HG03439 (cell line): Measurements from ENCODE around the gene DMRT2.

Experiments
- ATAC-seq: cut with Tn5 transposase; IDR thresholded peaks from one replicate; pipeline ENCODE4 v1.9.1; 2021; ENCODE audit warnings: mild to moderate bottlenecking, moderate library complexity; ENCODE audit not compliant: unreplicated experiment

Gene DMRT2

DNA sequence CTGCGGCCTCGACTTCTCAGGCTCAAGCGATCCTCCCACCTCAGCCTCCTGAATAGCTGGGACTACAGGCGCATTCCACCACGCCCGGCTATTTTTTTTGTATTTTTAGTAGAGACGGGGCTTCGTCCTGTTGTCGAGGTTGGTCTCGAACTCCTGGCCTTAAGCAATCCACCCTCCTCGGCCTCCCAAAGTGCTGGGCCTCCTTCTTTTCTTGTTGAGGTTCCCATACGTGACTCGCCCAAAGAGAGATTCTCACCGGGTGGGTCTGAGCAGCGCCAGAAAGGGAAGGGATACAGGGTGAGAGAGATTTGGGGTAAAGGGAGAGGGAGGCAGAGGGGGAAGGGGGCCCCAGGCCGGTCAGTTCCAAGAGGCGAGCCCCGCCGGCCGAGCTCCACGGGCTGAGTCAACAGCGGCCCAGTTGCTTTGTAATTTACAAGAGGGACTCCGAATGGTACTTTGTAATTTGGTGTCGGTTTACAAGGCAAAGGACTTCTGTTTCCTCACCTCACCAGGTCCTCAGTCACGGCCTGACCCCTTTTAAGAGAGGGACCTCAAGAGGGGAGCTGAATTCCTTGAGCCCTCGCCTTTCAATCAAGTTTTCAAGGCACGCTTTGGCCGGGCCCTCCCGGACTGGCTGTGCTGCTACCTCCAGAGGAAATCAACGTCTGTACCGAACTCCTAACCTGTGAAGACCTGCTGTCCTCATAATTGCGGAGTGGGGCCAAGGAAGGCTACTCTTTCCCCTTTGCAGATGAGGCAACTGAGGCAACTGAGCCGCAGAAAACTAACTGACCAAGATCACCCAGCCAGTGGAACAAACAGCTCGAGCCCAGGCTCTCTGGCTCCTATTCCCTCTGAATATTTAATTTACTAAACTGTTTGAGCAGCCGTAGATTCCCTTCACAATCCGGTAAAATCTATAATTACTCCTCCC is 3.3 kb upstream of the DMRT2 start:
- ATAC-seq, result no peak

- ATAC-seq, result no peak
Measured at GRCh38 chr9:1047591-1048230, 2.4 kb upstream of the DMRT2 start.

GRCh38 chr9:1048231-1048619 is 1.9 kb upstream of the DMRT2 start:
- ATAC-seq, result no peak

- no peak for ATAC-seq
Measured at GRCh38 chr9:1048811-1049210, 1.3 kb upstream of the DMRT2 start.

DNA sequence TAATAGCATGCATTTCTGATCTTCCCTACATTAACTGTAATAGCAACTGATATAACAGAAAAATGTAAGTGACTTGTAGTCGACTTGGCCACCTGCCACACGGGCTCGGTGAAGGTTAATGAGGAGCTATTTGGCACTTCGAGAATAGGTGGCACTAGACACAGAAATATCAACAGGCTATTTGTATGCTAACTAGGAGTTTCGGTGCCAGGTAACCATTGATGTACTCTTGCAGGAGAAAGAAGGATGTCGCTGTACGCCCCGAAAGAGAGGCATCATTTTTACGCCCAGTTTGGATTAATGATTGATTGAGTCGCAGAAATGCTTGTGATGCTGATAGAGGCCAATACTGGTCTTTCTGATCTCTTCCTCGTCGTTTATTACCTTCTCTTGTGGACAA is 516 bp upstream of the DMRT2 start:
- no peak for ATAC-seq

DNA sequence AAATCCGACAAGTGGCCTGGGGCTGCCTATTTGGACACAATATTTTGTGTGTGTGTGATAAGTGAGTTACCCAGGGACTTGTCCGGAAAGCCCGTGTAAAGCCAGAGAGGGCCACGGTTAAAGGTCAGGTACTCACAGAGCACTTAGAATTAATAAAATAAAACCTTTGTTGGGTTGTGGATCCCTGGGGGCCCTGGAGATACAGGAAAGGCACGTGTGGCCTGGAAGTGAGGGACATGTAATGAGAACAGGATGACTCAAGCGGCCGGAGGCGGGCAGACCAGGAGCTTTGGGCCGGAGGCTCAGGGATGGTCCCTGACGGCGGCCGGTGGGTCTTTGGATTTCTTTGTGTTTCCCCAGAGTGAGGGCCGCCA is 1.0 kb downstream of the DMRT2 start:
- no peak for ATAC-seq

- ATAC-seq, result peak; percentile 43
Measured at GRCh38 chr9:1051584-1052275, 1.6 kb downstream of the DMRT2 start.

DNA sequence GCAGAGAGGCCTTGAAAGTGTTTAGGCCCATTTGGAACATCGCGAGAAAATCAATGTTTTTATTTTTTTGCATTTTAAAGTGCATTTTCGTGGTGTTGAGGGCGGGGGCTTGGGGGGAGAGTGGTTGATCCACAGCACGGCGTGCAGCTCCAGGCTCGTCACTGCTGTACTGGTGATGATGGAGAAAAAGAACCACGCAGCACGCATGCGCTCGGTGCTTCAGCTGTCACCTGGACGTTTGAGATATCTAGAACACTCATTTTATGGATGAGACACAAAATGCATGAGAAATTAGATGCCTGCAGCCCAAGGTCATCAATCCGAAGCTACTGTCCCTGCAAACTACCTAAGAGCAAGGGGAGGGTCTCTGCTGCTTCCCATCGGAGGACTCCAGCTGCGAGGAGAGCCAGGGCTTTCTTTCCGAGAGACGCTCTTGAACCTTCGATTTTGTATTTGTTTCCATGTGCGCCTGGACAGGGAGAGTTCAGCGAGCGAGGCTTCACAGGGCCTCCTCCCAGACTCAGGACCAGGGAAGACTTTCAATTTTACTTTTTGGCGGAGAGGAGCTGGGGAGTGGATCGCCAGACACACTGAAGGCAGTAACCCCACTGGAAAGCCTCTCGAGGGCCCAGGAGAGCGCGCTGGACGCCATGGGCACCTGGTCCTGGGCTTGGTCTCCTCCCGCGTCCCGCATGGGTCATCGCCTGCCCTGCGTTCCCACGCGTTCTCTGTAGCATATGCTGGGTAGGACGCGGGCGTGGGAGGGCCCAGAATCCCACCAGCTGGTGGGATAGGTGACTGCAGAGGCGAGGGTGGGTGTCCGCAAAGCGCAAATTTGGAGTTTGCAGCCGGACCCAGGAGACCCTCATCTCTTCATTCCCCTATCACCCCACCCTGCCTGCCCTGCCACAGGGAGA is 2.5 kb downstream of the DMRT2 start:
- no peak for ATAC-seq

DNA sequence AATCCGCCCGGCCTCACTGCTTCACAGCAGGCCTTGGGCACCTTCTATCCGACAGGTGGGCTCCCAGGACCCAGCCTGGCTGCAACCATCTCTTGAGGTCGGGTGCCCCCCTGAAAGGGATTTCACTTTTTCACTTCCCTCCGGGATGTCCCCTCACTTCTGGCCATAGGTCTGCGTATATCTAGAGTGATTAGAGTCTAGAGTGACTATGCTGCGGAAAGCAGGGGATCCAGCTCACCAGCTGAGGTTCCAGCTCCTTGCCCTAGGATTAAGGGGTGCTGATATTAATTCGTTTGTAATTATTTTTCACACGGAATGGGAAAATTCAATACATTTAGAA is 3.1 kb downstream of the DMRT2 start:
- ATAC-seq, result no peak

GRCh38 chr9:1053986-1054425 is 3.8 kb downstream of the DMRT2 start:
- ATAC-seq, result no peak

DNA sequence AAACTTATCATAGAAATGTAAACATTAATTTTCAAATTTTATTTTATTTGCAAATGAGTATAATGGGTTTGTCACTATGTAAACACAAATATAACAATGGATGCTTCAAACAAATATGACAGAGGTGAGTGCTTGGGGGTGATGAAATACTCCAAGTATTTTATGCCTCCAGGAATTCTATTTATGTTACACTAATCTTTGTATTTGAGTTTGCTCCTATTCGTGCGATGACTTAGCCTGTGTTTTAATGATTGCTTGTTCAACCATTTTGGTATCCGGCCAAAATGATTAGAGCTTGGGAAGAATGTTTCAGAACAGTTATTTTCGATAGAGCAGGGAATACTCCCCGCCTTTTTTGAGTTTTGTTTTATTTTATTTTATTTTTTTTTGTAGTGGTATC is 5.0 kb downstream of the DMRT2 start:
- no peak for ATAC-seq

- no peak for ATAC-seq
Measured at GRCh38 chr9:1057910-1058309, 7.8 kb downstream of the DMRT2 start.

DNA sequence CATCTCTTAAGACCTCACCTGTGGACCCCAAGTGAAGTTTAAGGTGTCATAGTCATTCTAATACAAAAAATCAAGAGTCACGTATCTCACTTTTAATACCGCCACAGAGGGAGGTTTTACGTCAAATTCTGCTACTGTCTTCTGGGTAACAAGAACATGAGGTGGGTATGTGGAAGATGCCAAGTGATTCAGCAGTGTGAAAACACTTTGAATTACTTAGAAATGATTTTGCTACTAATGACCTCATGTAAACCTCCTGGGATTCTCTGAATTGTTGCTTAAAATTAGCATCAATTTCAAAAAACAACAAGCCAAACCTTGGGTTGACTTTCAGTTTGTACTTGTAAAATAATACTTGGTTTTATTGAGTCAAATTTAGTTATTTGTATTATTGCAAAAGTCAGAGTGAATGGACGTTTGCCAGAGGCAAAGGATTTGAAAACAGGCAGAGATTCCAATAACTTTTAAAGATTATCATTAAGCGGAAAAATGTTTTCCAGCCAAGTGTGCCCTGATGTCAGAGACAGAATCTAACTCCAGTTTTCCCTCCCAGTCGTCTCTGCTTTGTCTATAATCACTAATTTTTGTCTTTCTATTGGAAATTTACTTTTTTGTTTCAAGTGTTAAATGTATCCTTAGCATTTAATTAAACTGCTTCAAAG is 8.8 kb downstream of the DMRT2 start:
- no peak for ATAC-seq

GRCh38 chr9:1065130-1065529 is 15.0 kb downstream of the DMRT2 start:
- no peak for ATAC-seq

DNA sequence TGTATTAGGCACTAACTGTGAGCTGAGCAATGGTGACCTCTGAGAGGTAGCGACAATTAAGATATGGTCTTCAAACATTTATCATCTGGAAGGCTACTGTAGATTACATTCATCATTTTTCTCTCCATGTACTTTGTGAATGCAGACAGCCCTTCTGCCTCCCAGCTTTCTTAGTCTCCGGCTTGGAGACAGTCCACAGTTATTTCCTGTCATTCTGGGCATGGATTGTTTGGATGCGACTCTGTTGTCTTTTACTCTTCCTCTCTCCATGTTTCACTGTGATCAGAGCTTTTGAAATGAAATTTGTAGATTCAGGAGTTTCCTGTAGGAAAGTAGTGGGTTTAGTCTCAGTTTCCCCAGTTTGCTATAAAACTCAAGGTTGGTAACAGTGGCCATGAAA is 20.5 kb downstream of the DMRT2 start:
- no peak for ATAC-seq

- no peak for ATAC-seq
Measured at GRCh38 chr9:1071730-1072129, 21.6 kb downstream of the DMRT2 start.

GRCh38 chr9:1073497-1073896 is 23.3 kb downstream of the DMRT2 start:
- no peak for ATAC-seq

- no peak for ATAC-seq
Measured at GRCh38 chr9:1077616-1078015, 27.5 kb downstream of the DMRT2 start.

GRCh38 chr9:1083325-1083913 is 33.3 kb downstream of the DMRT2 start:
- ATAC-seq, result no peak

DNA sequence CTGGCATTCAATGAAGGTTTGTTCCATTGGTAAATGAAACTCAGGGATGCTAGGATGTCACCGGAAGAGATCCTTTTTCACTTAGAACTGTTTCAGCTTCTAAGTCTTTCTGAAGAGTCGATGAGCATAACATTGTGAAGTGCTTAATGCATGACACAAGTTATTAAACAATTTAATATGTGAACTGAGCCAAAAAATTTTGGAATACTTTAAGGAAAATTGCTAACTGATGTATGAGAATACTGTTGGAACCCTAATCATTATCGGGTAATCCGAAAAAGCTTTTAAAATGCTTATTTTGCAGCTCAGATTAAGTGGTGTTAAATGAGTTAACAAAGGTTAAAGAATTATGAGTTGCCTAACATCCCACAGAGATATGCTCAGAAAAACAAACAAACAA is 34.9 kb downstream of the DMRT2 start:
- no peak for ATAC-seq
